Stimulated activated naive CD8-positive, alpha-beta T cell treated with anti-CD3 and anti-CD28 coated beads, Interleukin-15, amount 100 ng/mL, for 72 hours (primary cell): ENCODE results near the gene GMDS.
"Not testable (repeated sequence)": the region's sequence is repeated elsewhere in the genome, so short reads cannot be mapped to it uniquely, and the experiment has no call there.

Source experiments
- ATAC-seq: fragments of 150-1000 bp; cut with Tn5 transposase; 2 replicates; pipeline ENCODE4 v1.10.0; 2021; ENCODE audit warnings: mild to moderate bottlenecking, moderate library complexity
- DNase-seq, 2 donors: peaks; one replicate each; pipeline ENCODE4 v3.0.0; 2021 to 2022
- H3K27ac Mint-ChIP-seq, 2 donors: one replicate each; pipeline ENCODE4 v1.8.0; 2022; ENCODE audit warnings: mild to moderate bottlenecking in 2 of 2, mixed read lengths in 2 of 2, moderate library complexity in 2 of 2
- H3K27me3 Mint-ChIP-seq: one replicate; pipeline ENCODE4 v1.8.0; 2022; ENCODE audit warnings: mixed read lengths
- H3K4me1 Mint-ChIP-seq: one replicate; pipeline ENCODE4 v1.8.0; 2022; ENCODE audit warnings: mild to moderate bottlenecking, mixed read lengths
- H3K4me3 Mint-ChIP-seq, 2 donors: one replicate each; pipeline ENCODE4 v1.8.0; 2022; ENCODE audit warnings: mild to moderate bottlenecking in 2 of 2, mixed read lengths in 2 of 2, moderate library complexity in 1 of 2
- H3K9me3 Mint-ChIP-seq, 2 donors: one replicate each; pipeline ENCODE4 v1.8.0; 2022; ENCODE audit warnings: mixed read lengths in 2 of 2

GMDS gene

DNA sequence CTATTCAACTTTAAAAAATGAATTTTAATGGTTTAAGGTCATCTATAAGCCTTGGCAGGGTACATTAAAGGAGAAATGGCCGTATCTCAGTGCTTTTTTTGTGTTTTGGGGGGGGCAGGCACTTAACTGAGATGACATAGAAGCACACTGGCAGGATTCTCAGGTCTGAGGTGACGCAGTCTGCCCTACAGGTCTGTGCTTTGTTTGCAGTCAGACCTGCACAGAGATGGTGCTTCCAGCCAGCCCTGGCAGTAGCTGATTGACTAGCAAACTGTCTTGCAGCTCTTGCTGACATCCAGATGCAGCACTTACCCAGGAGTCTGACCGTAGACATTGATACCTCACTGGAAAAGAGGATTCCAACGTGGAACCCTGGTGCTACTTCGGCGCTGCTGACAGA, 386.5 kb downstream of the GMDS start:
- H3K27me3 Mint-ChIP-seq = no peaks in the 10 kb centered on the region
- no peak overlapping the region for H3K4me3 Mint-ChIP-seq
- H3K27ac Mint-ChIP-seq = no peak overlapping the region
- ATAC-seq = no peak
- no peak for DNase-seq
- no peaks in the 10 kb centered on the region for H3K4me1 Mint-ChIP-seq
- H3K9me3 Mint-ChIP-seq = no peaks in the 10 kb centered on the region

DNA sequence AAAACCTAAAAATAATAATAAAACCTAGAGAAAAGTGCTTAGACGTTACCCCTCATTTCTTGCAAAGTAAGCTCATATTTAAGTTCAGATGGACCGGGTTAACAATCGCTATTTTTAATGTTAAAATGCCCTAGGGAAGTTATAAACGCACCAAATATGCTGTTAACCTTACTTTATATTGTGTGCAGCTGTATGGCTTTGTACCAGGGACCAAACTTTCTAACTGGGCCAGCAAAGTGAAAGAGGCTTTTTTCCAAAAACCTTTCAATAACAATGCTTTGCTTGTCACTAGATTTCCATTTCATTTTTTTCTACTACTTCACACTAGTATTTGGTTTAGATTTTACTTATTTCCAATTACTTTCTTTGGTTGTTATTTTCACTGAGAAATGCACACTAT, 387.2 kb downstream of the GMDS start:
- no peak for ATAC-seq
- Mint-ChIP-seq H3K27ac (no peak overlapping the region), H3K27me3 (no peaks in the 10 kb centered on the region)

DNA sequence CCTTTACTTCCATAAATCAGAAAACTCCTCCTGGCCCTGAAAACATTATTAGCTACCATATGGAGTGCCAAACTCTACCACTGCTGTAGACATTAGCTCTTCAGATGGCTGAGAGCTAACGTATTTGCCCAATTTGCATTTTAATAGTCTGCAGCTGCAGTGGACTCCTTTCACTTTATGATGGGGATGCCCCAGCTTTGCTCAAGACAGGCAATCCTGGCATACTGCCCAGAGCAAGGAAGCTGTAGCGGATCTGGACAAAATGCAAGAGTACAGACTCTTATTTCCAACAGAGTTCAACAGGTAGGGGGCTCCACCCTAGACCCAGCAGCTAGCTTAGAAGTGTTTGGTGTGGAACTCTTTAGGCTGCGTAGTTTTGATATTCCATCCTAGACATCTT, 389.0 kb downstream of the GMDS start:
- Mint-ChIP-seq H3K4me1 (no peaks in the 10 kb centered on the region), H3K9me3 (no peaks in the 10 kb centered on the region), H3K27me3 (no peaks in the 10 kb centered on the region), H3K27ac (no peak overlapping the region), H3K4me3 (no peak overlapping the region)
- ATAC-seq = no peak
- no peak for DNase-seq

More for the DNA sequence above, 387.2 kb downstream of the GMDS start:
- Mint-ChIP-seq H3K9me3 (no peaks in the 10 kb centered on the region), H3K4me3 (no peak overlapping the region), H3K4me1 (no peaks in the 10 kb centered on the region)
- no peak for DNase-seq

DNA sequence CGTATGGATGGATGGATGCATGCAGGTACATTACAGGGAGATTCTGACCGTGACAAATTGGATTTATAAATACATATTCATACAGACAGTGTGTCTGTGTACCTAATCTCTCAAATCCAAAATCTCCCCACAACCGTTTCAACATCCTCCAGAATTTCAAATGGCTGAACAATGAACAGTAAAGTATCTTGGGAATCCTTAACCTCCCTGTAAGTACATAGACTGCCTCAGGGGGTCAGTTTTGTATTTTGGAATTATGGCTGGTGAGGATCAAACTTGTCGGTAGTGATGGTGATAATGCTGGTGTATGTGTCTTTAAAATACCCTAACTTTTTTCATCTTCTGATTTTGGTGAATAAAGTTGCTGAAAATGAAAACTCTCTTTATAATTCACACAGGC, 389.5 kb downstream of the GMDS start:
- H3K9me3 Mint-ChIP-seq = no peaks in the 10 kb centered on the region
- H3K27me3 Mint-ChIP-seq = no peaks in the 10 kb centered on the region
- DNase-seq = no peak
- no peak for ATAC-seq
- no peak overlapping the region for H3K27ac Mint-ChIP-seq
- no peaks in the 10 kb centered on the region for H3K4me1 Mint-ChIP-seq
- no peak overlapping the region for H3K4me3 Mint-ChIP-seq

DNA sequence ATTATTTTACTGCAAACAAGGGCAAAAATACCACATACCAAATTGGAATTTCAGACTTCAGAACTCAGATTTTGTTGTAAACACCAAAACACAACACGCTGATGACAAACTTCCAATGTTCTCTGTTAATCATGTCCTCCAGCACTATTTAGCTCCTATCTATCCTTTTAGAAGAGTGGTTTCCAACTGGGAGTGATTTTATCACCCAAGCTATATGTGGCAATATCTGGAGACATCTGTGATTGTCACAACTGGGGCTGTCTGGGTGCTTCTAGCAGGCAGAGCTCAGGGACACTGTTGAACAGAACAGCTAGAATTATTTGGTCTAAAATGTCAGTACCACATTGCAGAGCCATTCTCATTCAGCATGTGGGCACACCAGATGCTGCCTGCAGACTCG, 391.1 kb downstream of the GMDS start:
- H3K4me3 Mint-ChIP-seq = no peak overlapping the region
- no peak overlapping the region for H3K27ac Mint-ChIP-seq
- H3K4me1 Mint-ChIP-seq = no peaks in the 10 kb centered on the region
- DNase-seq (no peak), ATAC-seq (no peak)
- no peaks in the 10 kb centered on the region for H3K9me3 Mint-ChIP-seq
- no peaks in the 10 kb centered on the region for H3K27me3 Mint-ChIP-seq

DNA sequence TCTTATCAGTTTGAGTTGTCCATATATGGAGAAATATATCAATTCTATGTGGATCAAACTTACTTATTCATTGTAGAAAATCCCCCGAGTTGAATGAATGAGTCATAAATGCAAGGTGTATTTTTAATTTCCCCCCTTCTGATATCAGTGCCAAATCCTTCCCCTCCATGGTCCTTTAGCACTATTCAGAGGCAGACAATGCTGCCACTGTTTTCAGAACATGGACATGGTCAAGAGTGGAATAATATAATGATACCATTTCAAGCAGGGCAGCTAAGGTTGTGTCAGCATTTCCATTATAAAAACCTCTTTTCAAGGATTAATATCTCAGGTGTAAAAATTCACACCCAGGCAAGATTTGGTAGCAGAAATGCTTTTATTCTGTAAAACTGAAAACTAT, 391.6 kb downstream of the GMDS start:
- DNase-seq = no peak
- ATAC-seq = no peak
- Mint-ChIP-seq H3K27me3 (no peaks in the 10 kb centered on the region), H3K4me3 (no peak overlapping the region), H3K27ac (no peak overlapping the region), H3K9me3 (no peaks in the 10 kb centered on the region), H3K4me1 (no peaks in the 10 kb centered on the region)

DNA sequence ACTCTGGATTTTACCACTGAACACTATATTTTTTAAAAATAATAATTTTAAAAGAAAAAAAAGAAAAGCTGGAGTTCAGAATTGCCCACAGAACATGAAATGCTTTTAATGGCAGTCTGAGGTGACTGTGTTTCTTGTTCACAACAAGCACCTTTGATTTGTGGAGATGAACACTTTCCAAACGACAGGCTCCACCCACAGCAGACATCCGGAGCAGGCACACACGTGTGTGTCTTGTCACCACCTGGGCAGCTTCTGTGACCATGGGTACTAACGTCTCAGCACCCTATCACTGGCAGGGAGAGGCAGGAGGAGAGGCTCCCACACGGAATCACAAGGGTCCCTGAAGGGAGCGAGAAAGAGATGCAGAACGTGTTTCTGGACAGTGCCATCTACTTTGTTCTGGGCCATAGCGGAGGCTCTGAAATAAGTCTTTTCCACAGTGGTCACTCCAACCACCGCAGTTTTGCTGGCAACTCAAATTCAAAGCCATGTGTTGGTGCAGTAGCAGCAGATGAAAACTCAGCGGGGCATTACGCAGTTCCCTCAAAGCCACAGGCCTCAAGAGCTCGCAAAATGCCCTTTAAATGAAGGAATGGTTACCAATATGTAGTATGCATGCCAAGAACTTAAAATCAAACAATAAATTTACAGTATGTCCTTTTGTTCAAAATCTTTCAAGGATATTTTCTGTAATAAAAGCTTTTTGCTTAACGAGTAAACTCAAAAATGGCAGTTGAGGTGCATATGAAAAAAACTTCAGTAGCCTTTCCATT, 393.5 kb downstream of the GMDS start:
- no peak for ATAC-seq
- no peaks in the 10 kb centered on the region for H3K4me1 Mint-ChIP-seq

DNA sequence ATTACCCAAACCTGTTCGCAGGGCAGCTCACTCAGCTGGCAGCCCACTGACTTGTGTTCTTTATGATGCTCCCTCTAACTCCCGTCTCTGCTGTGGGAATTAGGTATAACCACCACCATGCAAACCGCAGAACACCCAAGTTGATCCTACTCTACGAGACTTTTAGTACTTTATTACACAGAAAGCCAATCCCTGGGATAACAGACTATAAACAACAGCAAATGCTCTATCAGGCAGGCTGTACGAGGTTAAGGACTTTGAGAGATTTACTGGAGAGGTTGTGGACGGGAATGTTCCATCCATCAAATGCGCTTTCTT, 394.6 kb downstream of the GMDS start:
- no peak overlapping the region for H3K27ac Mint-ChIP-seq
- peaks cover 0 to 7% of the 10 kb centered on the region in 2 donors for H3K9me3 Mint-ChIP-seq
- ATAC-seq (no peak), DNase-seq (no peak)
- no peak overlapping the region for H3K4me3 Mint-ChIP-seq
- H3K27me3 Mint-ChIP-seq = no peaks in the 10 kb centered on the region
- no peaks in the 10 kb centered on the region for H3K4me1 Mint-ChIP-seq

More for the DNA sequence above, 393.5 kb downstream of the GMDS start:
- no peak for DNase-seq
- Mint-ChIP-seq H3K27me3 (no peaks in the 10 kb centered on the region), H3K27ac (no peak overlapping the region), H3K9me3 (no peaks in the 10 kb centered on the region), H3K4me3 (no peak overlapping the region)

DNA sequence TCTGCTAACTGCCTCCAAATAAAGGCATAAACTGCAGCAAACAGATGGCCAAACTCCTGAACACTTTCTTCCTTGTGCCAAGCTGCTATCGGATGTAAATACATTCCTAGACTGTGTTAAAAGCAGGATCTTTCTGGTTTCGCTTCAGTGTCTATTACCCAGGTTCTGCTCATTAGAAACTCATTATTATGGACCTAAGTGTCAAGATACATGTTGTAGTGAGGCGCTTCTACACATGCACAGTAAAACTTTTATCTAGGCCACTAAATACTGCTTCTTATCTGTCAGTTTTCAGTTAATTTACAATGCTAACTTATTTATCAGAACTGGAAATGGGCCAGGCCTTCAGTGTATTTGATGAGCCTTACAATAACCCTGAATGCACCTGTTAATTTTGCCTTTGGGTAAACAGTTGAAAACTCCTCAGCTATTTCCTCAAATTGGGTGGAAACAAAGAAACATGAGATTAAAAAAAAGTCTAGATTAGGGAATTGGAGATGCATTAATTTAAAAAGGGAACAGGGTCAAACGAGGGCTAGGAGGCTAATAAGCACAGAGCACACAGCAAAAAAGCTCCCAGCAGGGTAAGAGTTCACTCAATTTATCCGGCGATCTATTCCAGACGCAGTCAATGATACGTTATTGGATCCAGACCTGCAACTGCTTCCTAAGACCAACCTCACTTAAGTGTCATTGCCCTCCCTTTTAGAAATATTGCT, 395.1 kb downstream of the GMDS start:
- Mint-ChIP-seq H3K9me3 (peaks cover 0 to 9% of the 10 kb centered on the region in 2 donors), H3K27me3 (no peaks in the 10 kb centered on the region), H3K4me3 (no peak overlapping the region), H3K4me1 (no peaks in the 10 kb centered on the region), H3K27ac (no peak overlapping the region)
- no peak for DNase-seq
- no peak for ATAC-seq

DNA sequence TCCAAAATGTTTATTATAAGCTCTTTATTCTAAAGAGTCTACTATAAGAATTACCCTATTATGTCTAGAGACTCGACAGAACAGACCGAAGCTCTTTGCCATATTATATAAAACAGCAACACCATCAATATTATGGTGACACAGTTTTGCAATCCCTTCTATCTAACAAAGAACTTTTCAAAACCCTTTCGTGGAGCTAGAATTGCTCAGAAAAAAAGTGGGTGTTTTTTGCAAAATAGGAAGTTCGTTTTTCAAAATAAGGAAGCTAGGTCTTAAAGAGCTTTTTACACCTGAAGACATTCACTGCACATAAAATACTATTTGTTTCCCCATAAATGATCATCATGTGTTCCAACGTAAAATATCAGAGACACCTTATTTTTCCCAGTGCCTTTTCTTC, 395.7 kb downstream of the GMDS start:
- DNase-seq = no peak
- H3K27ac Mint-ChIP-seq = no peak overlapping the region
- ATAC-seq = no peak

DNA sequence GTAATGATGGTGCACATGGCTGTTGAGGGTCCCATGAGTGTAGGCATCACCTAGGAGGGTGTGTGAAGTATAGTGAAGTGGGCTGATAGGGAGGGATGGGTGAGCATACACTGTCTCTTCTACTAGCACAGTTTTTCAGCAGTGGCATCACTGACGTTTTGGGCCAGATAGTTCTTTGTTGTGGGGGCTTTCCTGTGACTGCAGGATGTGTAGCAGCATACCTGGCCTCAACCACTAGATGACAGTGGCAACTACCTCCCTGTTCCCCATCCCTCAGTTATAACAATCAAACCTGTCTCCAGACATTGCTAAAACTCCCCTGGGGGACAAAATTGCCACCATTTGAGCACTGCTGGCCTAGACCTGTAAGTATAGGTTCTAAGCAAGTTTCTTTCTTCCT, 396.7 kb downstream of the GMDS start:
- H3K27ac Mint-ChIP-seq = no peak overlapping the region
- peaks cover 0 to 9% of the 10 kb centered on the region in 2 donors for H3K9me3 Mint-ChIP-seq
- no peak for DNase-seq
- H3K27me3 Mint-ChIP-seq = no peaks in the 10 kb centered on the region
- ATAC-seq = peak; percentile 31
- H3K4me3 Mint-ChIP-seq = no peak overlapping the region
- H3K4me1 Mint-ChIP-seq = no peaks in the 10 kb centered on the region

More for the DNA sequence above, 395.7 kb downstream of the GMDS start:
- H3K4me3 Mint-ChIP-seq = no peak overlapping the region
- no peaks in the 10 kb centered on the region for H3K27me3 Mint-ChIP-seq
- H3K4me1 Mint-ChIP-seq = no peaks in the 10 kb centered on the region
- H3K9me3 Mint-ChIP-seq = peaks cover 0 to 9% of the 10 kb centered on the region in 2 donors

DNA sequence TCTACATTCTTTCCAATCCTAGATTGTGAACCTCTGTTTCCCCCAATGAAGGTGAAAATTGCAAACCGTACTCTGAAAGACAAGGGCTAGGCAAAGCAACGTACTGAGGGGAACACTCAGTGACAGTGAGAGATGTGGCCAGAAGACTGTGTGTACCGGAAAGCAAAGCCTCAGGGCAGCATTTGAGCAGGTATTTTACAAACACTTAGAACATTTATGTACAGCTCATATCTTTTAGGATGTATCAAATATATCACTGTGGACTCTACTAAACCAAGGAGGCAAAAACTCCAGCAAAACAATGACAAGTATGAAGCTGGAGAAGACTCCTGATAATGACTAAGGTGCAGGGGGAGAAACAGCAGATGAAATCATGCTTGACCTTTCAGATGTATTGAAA, 398.8 kb downstream of the GMDS start:
- peaks cover 0 to 9% of the 10 kb centered on the region in 2 donors for H3K9me3 Mint-ChIP-seq
- H3K27ac Mint-ChIP-seq = no peak overlapping the region
- H3K27me3 Mint-ChIP-seq = no peaks in the 10 kb centered on the region
- no peak for DNase-seq
- no peaks in the 10 kb centered on the region for H3K4me1 Mint-ChIP-seq
- no peak overlapping the region for H3K4me3 Mint-ChIP-seq
- ATAC-seq = no peak

DNA sequence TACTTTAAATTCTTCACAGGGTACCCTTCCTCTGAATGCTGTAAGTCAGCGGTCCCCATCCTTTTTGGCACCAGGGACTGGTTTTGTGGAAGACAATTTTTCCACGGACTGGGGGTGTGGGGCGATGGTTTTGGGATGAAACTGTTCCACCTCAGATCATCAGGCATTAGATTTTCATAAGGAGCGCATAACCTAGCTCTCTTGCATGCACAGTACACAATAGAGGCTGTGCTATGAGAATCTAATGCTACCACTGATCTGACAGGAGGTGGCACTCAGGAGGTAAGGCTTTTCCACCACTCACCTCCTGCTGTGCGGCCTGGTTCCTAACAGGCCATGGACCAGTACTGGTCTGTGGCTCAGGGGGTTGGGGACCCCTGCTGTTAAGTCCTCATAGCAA, 399.9 kb downstream of the GMDS start:
- not testable (repeated sequence) for ATAC-seq, H3K27me3 Mint-ChIP-seq, H3K4me3 Mint-ChIP-seq

DNA sequence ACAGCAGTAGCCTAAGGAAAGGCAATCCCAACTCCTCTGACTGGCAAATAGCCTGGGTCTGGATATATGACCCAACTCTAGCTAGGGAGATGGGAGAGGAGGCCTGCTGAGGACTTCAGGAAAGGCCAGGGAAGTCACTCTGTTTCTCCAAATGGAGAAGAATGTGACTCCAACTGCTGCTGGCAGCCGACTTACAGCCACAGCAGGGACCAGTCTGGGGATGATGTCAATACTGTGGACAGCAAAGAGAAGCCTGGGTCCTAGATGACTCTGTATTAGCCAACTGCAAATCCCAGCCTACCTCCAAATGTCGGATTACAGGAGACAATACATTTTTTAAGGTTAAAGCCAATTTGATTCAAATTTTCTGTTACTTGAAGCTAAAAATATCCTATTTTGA, 403.1 kb downstream of the GMDS start:
- H3K4me1 Mint-ChIP-seq = no peaks in the 10 kb centered on the region
- no peak overlapping the region for H3K27ac Mint-ChIP-seq
- H3K27me3 Mint-ChIP-seq = no peaks in the 10 kb centered on the region
- DNase-seq (no peak), ATAC-seq (no peak)
- no peak overlapping the region for H3K4me3 Mint-ChIP-seq
- H3K9me3 Mint-ChIP-seq = peaks cover 0 to 9% of the 10 kb centered on the region in 2 donors

More for the DNA sequence above, 399.9 kb downstream of the GMDS start:
- not testable (repeated sequence) for H3K4me1 Mint-ChIP-seq, H3K9me3 Mint-ChIP-seq, DNase-seq, H3K27ac Mint-ChIP-seq

DNA sequence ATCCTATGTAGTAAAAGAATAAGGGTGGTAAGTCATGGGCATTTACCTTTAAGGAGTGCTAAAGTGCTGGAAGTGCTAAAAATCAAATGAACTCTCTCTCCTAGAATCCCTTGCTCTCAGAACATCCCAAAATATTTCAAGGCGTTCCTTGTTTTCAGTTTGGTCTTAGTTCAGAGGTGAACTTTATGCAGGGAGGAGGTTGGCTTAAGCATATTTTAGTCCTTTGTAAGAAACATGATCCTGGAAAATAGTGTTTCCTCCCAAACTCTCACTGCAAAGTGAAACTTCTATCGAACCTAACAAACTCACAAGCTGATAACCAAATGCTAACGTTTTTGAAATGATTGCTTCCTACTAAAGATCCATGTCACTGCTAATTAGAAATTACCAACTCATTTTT, 404.3 kb downstream of the GMDS start:
- DNase-seq (no peak), ATAC-seq (no peak)
- no peak overlapping the region for H3K4me3 Mint-ChIP-seq
- H3K27ac Mint-ChIP-seq = no peak overlapping the region
- H3K4me1 Mint-ChIP-seq = no peaks in the 10 kb centered on the region
- H3K9me3 Mint-ChIP-seq = peaks cover 0 to 5% of the 10 kb centered on the region in 2 donors
- no peaks in the 10 kb centered on the region for H3K27me3 Mint-ChIP-seq

DNA sequence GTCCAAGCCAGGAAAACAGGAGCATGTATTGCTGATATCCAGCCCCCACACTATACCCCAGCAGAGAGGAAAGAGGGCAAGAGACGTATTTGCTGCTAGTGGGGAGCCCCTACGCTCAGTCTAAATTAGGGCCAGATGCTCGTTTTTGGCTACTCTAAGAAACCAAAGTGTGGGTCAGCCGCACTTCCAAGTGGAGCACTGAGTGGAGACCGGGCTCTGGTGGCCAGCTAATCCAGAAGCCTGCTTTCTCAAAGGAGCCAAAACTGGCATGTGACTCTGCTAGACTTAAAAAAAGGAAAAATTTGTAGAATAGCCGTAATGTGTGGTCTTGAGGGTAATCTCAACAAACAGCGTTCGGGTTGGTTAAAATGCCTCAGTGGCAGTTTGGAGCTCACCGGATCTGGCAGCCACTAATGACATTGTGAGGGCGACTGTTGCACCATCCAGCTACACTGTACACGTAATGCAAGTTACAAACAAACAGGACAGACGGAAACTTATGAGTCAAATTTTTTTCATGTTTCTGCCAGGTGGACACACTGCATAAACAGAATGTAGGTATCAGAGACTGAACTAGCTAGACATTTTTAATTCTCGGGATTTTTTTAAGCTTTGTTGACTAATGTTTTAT, 404.8 kb downstream of the GMDS start:
- H3K27ac Mint-ChIP-seq = no peak overlapping the region

More for the DNA sequence above, 404.8 kb downstream of the GMDS start:
- DNase-seq (no peak), ATAC-seq (no peak)
- Mint-ChIP-seq H3K27me3 (no peaks in the 10 kb centered on the region), H3K9me3 (peaks cover 0 to under 1% of the 10 kb centered on the region in 2 donors), H3K4me1 (no peaks in the 10 kb centered on the region), H3K4me3 (no peak overlapping the region)
